IMR-90 (cell line): ENCODE results near the gene C1QL1. TPM values are rescaled to one million over a fixed set of nuclear protein-coding genes. Genes with fewer than 3 reads are reported as not detected.
"Not testable (repeated sequence)": the region's sequence is repeated elsewhere in the genome, so short reads cannot be mapped to it uniquely, and the experiment has no call there.

ENCODE experiments used
- ATAC-seq: fragments of 200-7000 bp; cut with Tn5 transposase; 2 replicates; pipeline ENCODE4 v1.9.1; 2020; ENCODE audit warnings: low read depth, mild to moderate bottlenecking, moderate library complexity
- BruUV-seq: library from RNA; stranded (reverse); fragments of 400-500 nt; replicated peaks from 2 replicates; lab custom pipeline; 2021; lab: Mats Ljungman, UMichigan
- CTCF ChIA-PET: fragments of 300-600 bp; formaldehyde crosslinking; extraction: SDS; loops from one replicate; lab custom pipeline; 2021; ENCODE audit warnings: antibody characterized with exemption; lab: Yijun Ruan, JAX
- POLR2A ChIA-PET: fragments of 300-600 bp; sonication (Branson Sonifier 250); formaldehyde crosslinking; loops from one replicate; lab custom pipeline; 2022; ENCODE audit warnings: antibody characterized with exemption; ENCODE audit not compliant: unreplicated experiment; lab: Charles Lee
- DNase-seq: peaks from one replicate; pipeline ENCODE4 v3.0.0; 2013
- H2AFZ ChIP-seq: replicated peaks from 2 replicates; pipeline ENCODE3; 2013; ENCODE audit warnings: low read length, mild to moderate bottlenecking; ENCODE audit not compliant: poor library complexity
- H2AK5ac ChIP-seq: 2 replicates; pipeline ENCODE4 v1.6.1; 2013; ENCODE audit warnings: low read depth, low read length, inconsistent platforms
- H2AK9ac ChIP-seq: replicated peaks from 2 replicates; pipeline ENCODE3; 2013; ENCODE audit warnings: mild to moderate bottlenecking, low read depth, low read length, moderate library complexity; ENCODE audit not compliant: poor library complexity
- H2BK120ac ChIP-seq: 2 replicates; pipeline ENCODE4 v1.6.1; 2013; ENCODE audit warnings: low read depth, low read length, inconsistent platforms
- H2BK15ac ChIP-seq: 3 replicates; pipeline ENCODE4 v1.6.1; 2013; ENCODE audit warnings: low read depth, low read length, inconsistent platforms
- H2BK20ac ChIP-seq: 2 replicates; pipeline ENCODE4 v1.6.1; 2013; ENCODE audit warnings: low read depth, mild to moderate bottlenecking, inconsistent platforms, low read length, moderate library complexity
- H2BK5ac ChIP-seq: 2 replicates; pipeline ENCODE4 v1.6.1; 2013; ENCODE audit warnings: mild to moderate bottlenecking, low read depth, low read length, inconsistent platforms; ENCODE audit not compliant: poor library complexity, severe bottlenecking
- H3K14ac ChIP-seq: replicated peaks from 2 replicates; pipeline ENCODE4 v1.6.1; 2013; ENCODE audit warnings: low read depth, low read length, inconsistent platforms
- H3K18ac ChIP-seq: 2 replicates; pipeline ENCODE4 v1.6.1; 2013; ENCODE audit warnings: low read depth, low read length, control low read depth
- H3K23ac ChIP-seq: 2 replicates; pipeline ENCODE4 v1.6.1; 2013; ENCODE audit warnings: low read depth, low read length, inconsistent platforms
- H3K27ac ChIP-seq: 2 replicates; pipeline ENCODE4 v1.5.1; 2013; ENCODE audit warnings: mild to moderate bottlenecking, control low read depth, low read length; ENCODE audit not compliant: insufficient read depth
- H3K27me3 ChIP-seq: 2 replicates; pipeline ENCODE4 v1.6.1; 2013; ENCODE audit warnings: low read length; ENCODE audit not compliant: control insufficient read depth, insufficient read depth
- H3K36me3 ChIP-seq: 2 replicates; pipeline ENCODE4 v1.6.1; 2013; ENCODE audit warnings: low read length, mixed read lengths; ENCODE audit not compliant: control insufficient read depth, insufficient read depth
- H3K4ac ChIP-seq: 2 replicates; pipeline ENCODE4 v1.6.1; 2013; ENCODE audit warnings: low read depth, low read length, inconsistent platforms
- H3K4me1 ChIP-seq: 2 replicates; pipeline ENCODE4 v1.6.1; 2013; ENCODE audit warnings: low read length, mixed read lengths; ENCODE audit not compliant: control insufficient read depth, insufficient read depth
- H3K4me2 ChIP-seq: 2 replicates; pipeline ENCODE4 v1.6.1; 2013; ENCODE audit warnings: low read depth, mild to moderate bottlenecking, control low read depth, low read length, moderate library complexity
- H3K4me3 ChIP-seq: 2 replicates; pipeline ENCODE4 v1.5.1; 2013; ENCODE audit warnings: low read depth, mild to moderate bottlenecking, control low read depth, low read length, moderate library complexity; ENCODE audit not compliant: insufficient read depth
- H3K56ac ChIP-seq: 2 replicates; pipeline ENCODE4 v1.6.1; 2013; ENCODE audit warnings: low read length, inconsistent platforms; ENCODE audit not compliant: insufficient read depth; ENCODE audit errors: extremely low read depth
- H3K79me1 ChIP-seq, 2 experiments: 2 replicates each; pipeline ENCODE4 v1.6.1; 2013; ENCODE audit warnings: low read length in 2 of 2, inconsistent platforms in 1 of 2, low read depth in 1 of 2
- H3K9ac ChIP-seq: 2 replicates; pipeline ENCODE4 v1.6.1; 2013; ENCODE audit warnings: low read depth, low read length, control low read depth
- H3K9me1 ChIP-seq: 2 replicates; pipeline ENCODE4 v1.6.1; 2013; ENCODE audit warnings: low read length, inconsistent platforms; ENCODE audit not compliant: insufficient read depth
- H3K9me3 ChIP-seq: 2 replicates; pipeline ENCODE4 v1.6.1; 2013; ENCODE audit warnings: low read length; ENCODE audit not compliant: control insufficient read depth, insufficient read depth
- H4K20me1 ChIP-seq: 2 replicates; pipeline ENCODE4 v1.6.1; 2013; ENCODE audit warnings: low read length, inconsistent platforms; ENCODE audit not compliant: insufficient read depth
- H4K5ac ChIP-seq: 2 replicates; pipeline ENCODE4 v1.6.1; 2013; ENCODE audit warnings: mild to moderate bottlenecking, low read depth, low read length, control low read depth
- H4K8ac ChIP-seq, 2 experiments: 2 replicates each; pipeline ENCODE4 v1.6.1; 2013; ENCODE audit warnings: low read depth in 2 of 2, low read length in 2 of 2, control low read depth in 1 of 2, inconsistent platforms in 1 of 2
- H4K91ac ChIP-seq: 2 replicates; pipeline ENCODE4 v1.6.1; 2013; ENCODE audit warnings: low read depth, low read length, inconsistent platforms; ENCODE audit not compliant: insufficient read depth
- WGBS, 2 experiments: methylation state at CpG; one replicate each; pipeline versions ENCODE4 v1.1.5 to v1.1.7; 2013; ENCODE audit warnings: missing lambda C conversion rate in 2 of 2; ENCODE audit not compliant: insufficient read length in 1 of 2; ENCODE audit errors: extremely low coverage in 2 of 2; 5-methylcytosine and 5-hydroxymethylcytosine counted together
- dilution Hi-C: fragments of 300-500 bp; cut with HindIII; formaldehyde crosslinking; loops from one replicate; pipeline ENCODE4 v1.14.3; 2018; ENCODE audit warnings: low sequenced_read_pairs; ENCODE audit not compliant: unreplicated experiment
- in situ Hi-C: fragments of 300-500 bp; cut with MboI; formaldehyde crosslinking; loops from 3 replicates; pipeline ENCODE4 v1.14.3; 2019; ENCODE audit warnings: low sequenced_read_pairs, inconsistent platforms, mixed read lengths
- intact Hi-C: fragments of 100-400 bp; cut with micrococcal nuclease; formaldehyde crosslinking; loops from 2 replicates; pipeline ENCODE4 v1.10.0; 2022
- polyA plus RNA-seq, 3 experiments: library from polyadenylated mRNA; depleted of rRNA; stranded (reverse); fragments of >200 nt; gene quantifications; 2 replicates each; pipeline ENCODE4 v1.2.3, GENCODE V29; 2012; ENCODE audit warnings: low replicate concordance in 1 of 3
- total RNA-seq: library from RNA; depleted of rRNA; stranded (reverse); fragments of >200 nt; gene quantifications from 2 replicates; pipeline ENCODE4 v1.2.3, GENCODE V29; 2012

C1QL1 gene
- total and polyA plus RNA-seq, 2 of the 4 experiments (the other 2 are of a cell fraction) = 0.18 to 0.84 TPM

- H2BK15ac ChIP-seq, DNase-seq, H2AK9ac ChIP-seq, POLR2A ChIA-PET, H4K20me1 ChIP-seq, H3K9me3 ChIP-seq, H4K91ac ChIP-seq, H3K23ac ChIP-seq, H3K27me3 ChIP-seq, dilution Hi-C loops, H2BK20ac ChIP-seq, H2AFZ ChIP-seq, H3K9ac ChIP-seq, intact Hi-C loops, H4K5ac ChIP-seq, H2AK5ac ChIP-seq, H3K4me3 ChIP-seq, in situ Hi-C loops, ATAC-seq, H3K4ac ChIP-seq, H2BK120ac ChIP-seq, H4K8ac ChIP-seq, H3K27ac ChIP-seq, CTCF ChIA-PET, H3K14ac ChIP-seq, H3K36me3 ChIP-seq, H3K4me2 ChIP-seq, H3K18ac ChIP-seq, H3K56ac ChIP-seq, H2BK5ac ChIP-seq, H3K9me1 ChIP-seq, BruUV-seq: not testable (repeated sequence)
- WGBS, 2 experiments = no CpG with 5 or more reads among the region's 10 CpGs
- Histone ChIP-seq H3K79me1 (peaks cover 16 to 43% of the 10 kb centered on the region in 2 experiments), H3K4me1 (peaks cover 11% of the 10 kb centered on the region)
Observed at GRCh38 chr17:44945652-44946051, 22.5 kb downstream of the C1QL1 start.
